ENCODE results near the gene KPNA6.

The KPNA6 gene

GRCh38 chr1:32208891-32209328 is 101.1 kb downstream of the KPNA6 start, which contains the start of gene DCDC2B:
DCDC2B (plus strand) TSS chr1:32209089; CDS start chr1:32209094, 5 bp downstream.
- peaks cover 25% of the 10 kb centered on the region; the same call in 1 of the 2 replicates for H3K36me3 ChIP-seq
- no peak within 1 kb of the TSS for H3K27ac ChIP-seq
- H3K4me3 ChIP-seq: no peak within 1 kb of the TSS
- no peaks in the 10 kb centered on the region for H3K27me3 ChIP-seq
- H3K9me3 ChIP-seq: no peaks in the 10 kb centered on the region
- peak within 1 kb of the TSS; percentile 15; the same call in 1 of the 2 replicates for H3K4me2 ChIP-seq
- no peak for TF ChIP-seq Cebpa-rat (IDR thresholded peaks at IDR 0.05)
- peaks cover 33% of the 10 kb centered on the region for H3K4me1 ChIP-seq
- H3K9ac ChIP-seq: no peak within 1 kb of the TSS
- no peaks in the 10 kb centered on the region for H4K20me1 ChIP-seq

GRCh38 chr1:32215629-32216480 is 108.0 kb downstream of the KPNA6 start:
- Histone ChIP-seq H3K27ac (no peak overlapping the region), H3K4me1 (peaks cover 15% of the 10 kb centered on the region), H3K27me3 (no peaks in the 10 kb centered on the region), H3K9ac (no peak overlapping the region), H3K36me3 (peaks cover 45% of the 10 kb centered on the region), H3K4me2 (no peak overlapping the region), H4K20me1 (no peaks in the 10 kb centered on the region), H3K4me3 (no peak overlapping the region), H3K9me3 (no peaks in the 10 kb centered on the region)
- no peak for TF ChIP-seq Cebpa-rat (IDR thresholded peaks at IDR 0.05)

DNA sequence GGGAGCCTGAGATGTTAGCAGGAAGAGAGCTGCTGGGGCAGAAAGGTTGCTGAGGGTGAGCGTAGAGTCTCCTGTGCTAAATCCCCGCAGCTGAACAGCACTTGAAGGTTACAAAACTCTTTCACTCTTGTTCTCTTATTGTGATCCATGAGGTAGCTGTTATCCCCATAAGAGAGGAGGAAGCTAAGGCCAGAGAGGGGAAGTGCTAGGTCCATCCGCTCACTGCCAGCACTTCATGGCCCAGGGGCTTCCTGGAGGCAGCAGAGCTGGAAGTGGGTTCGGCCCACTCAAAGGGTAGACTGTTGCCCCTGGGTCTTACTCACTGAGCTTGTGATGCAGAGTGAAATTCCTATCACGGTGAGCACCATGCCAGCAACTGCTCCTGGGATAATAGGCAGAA is 108.7 kb downstream of the KPNA6 start:
- 0 out of 2 replicates have a peak overlapping the region, but pooled peaks have one; percentile 7 for H3K9ac ChIP-seq
- H3K4me3 ChIP-seq: no peak overlapping the region
- no peaks in the 10 kb centered on the region for H4K20me1 ChIP-seq
- no peaks in the 10 kb centered on the region for H3K27me3 ChIP-seq
- H3K27ac ChIP-seq: no peak overlapping the region
- H3K36me3 ChIP-seq: peaks cover 45% of the 10 kb centered on the region
- TF ChIP-seq Cebpa-rat (IDR thresholded peaks at IDR 0.05): no peak
- no peaks in the 10 kb centered on the region for H3K9me3 ChIP-seq
- H3K4me1 ChIP-seq: peaks cover 22% of the 10 kb centered on the region
- no peak overlapping the region for H3K4me2 ChIP-seq

- Histone ChIP-seq H3K27ac (no peak overlapping the region), H3K27me3 (no peaks in the 10 kb centered on the region), H3K9me3 (no peaks in the 10 kb centered on the region), H4K20me1 (no peaks in the 10 kb centered on the region; the same call in 1 of the 2 replicates), H3K4me1 (peaks cover 37% of the 10 kb centered on the region), H3K9ac (no peak overlapping the region), H3K4me3 (no peak overlapping the region), H3K36me3 (peaks cover 44% of the 10 kb centered on the region), H3K4me2 (no peak overlapping the region)
- TF ChIP-seq Cebpa-rat (IDR thresholded peaks at IDR 0.05): no peak
Measured at GRCh38 chr1:32219022-32219421, 111.2 kb downstream of the KPNA6 start.

GRCh38 chr1:32220746-32221580 is 113.1 kb downstream of the KPNA6 start:
- Histone ChIP-seq H3K27ac (no peak overlapping the region; the same call in 1 of the 2 replicates), H3K9me3 (no peaks in the 10 kb centered on the region), H3K4me3 (peak overlapping the region; percentile 92), H3K9ac (peak overlapping the region; percentile 91), H3K4me2 (peak overlapping the region; percentile 92), H3K27me3 (no peaks in the 10 kb centered on the region), H3K36me3 (peaks cover 48% of the 10 kb centered on the region), H3K4me1 (peaks cover 40% of the 10 kb centered on the region), H4K20me1 (no peaks in the 10 kb centered on the region; the same call in 1 of the 2 replicates)
- no peak for TF ChIP-seq Cebpa-rat (IDR thresholded peaks at IDR 0.05)

DNA sequence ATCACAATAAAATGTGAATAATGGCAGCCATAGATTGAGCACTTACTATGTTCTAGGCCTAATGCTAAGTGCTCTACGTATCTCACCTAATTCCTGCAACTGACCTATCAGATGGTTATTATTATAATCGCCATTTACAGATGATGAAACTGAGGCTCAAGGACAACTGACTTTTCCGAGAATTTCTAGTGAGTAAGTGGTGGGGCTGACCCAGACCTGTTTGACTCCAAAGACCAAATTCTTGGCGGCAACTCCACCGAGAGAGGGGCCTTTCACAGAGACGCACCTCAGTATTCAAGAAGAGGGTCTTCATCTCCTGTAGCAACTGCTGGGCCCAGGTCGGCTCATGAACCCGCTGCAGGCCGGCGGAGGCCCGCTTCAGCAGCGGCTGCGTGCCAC is 113.7 kb downstream of the KPNA6 start:
- Histone ChIP-seq H3K36me3 (peaks cover 48% of the 10 kb centered on the region), H3K4me1 (peaks cover 40% of the 10 kb centered on the region), H3K27ac (no peak overlapping the region), H3K9me3 (no peaks in the 10 kb centered on the region), H4K20me1 (no peaks in the 10 kb centered on the region; the same call in 1 of the 2 replicates), H3K4me3 (peak overlapping the region; percentile 92), H3K9ac (peak overlapping the region; percentile 91), H3K27me3 (no peaks in the 10 kb centered on the region), H3K4me2 (peak overlapping the region; percentile 92)
- no peak for TF ChIP-seq Cebpa-rat (IDR thresholded peaks at IDR 0.05)

DNA sequence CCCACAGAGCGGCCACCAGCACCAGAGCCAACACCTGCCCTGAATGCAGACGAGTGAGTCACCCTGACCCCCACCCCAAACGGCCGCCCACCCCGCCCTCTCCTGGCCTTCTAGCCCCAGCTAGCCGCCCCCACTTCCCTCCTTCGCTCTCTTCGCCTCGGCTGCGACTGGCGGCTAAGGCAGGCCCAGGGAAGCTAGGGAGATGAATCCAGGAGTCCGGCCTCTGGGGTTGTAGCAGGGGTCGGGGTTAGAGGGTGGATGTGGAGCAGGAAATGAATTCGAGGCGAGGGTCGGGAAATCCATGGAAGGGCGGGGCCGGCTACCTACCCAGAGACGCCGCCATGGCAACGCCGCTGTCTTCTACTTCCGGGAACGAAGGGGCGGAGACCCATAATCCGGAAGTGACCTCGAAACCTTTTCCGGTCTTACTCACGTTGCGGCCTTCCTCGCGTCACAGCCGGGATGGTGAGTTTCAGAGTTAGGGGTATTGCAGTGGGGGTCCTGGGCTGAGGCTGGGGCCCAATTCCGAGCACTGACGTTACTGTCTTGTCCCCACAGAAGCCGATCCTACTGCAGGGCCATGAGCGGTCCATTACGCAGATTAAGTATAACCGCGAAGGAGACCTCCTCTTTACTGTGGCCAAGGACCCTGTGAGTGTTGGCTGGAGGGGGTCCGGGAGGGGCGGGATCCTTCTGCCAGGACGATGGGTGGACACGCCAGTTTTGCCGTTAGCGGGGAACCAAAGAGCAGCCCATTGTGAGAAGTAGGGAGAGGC is 114.3 kb downstream of the KPNA6 start, which contains the start of the genes EIF3I and TMEM234:
Gene EIF3I, plus strand, starts transcription at position 428 of the 776 bp plus-strand sequence. Its CDS starts 35 bp downstream, at position 463.
Gene TMEM234, minus strand, starts transcription at position 374 of the 776 bp plus-strand sequence. Its CDS starts 31 bp downstream, at position 343.
- Histone ChIP-seq H3K9me3 (no peaks in the 10 kb centered on the region), H3K4me1 (peaks cover 40% of the 10 kb centered on the region), H4K20me1 (no peaks in the 10 kb centered on the region; the same call in 1 of the 2 replicates), H3K27ac (peak within 1 kb of the TSS; percentile 87), H3K27me3 (no peaks in the 10 kb centered on the region), H3K36me3 (peaks cover 48% of the 10 kb centered on the region), H3K4me3 (peak within 1 kb of the TSS; percentile 92), H3K4me2 (peak within 1 kb of the TSS; percentile 92), H3K9ac (peak within 1 kb of the TSS; percentile 91)
- TF ChIP-seq Cebpa-rat (IDR thresholded peaks at IDR 0.05): no peak

DNA sequence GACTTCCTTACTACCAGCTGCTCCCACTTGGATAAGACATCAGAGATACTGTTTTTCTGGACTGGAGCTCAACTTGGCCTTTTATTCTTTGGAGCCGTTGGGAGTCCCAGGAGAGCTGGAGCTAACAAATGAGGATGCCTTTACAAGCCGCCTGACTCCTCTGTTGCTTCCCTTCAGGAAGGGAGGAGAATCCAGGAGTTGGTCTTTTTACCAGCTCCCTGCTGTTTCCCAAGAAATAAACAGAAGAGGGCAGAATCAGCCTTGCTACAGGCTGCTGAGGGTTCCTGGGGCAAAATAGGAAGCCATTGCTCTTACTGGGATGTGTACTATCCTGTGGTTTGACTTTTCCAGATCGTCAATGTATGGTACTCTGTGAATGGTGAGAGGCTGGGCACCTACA is 115.8 kb downstream of the KPNA6 start:
- H3K36me3 ChIP-seq: peaks cover 63% of the 10 kb centered on the region
- peak overlapping the region; percentile 92 for H3K4me2 ChIP-seq
- H3K4me1 ChIP-seq: peaks cover 40% of the 10 kb centered on the region
- H4K20me1 ChIP-seq: peaks cover 6% of the 10 kb centered on the region; the same call in 1 of the 2 replicates
- no peaks in the 10 kb centered on the region for H3K27me3 ChIP-seq
- H3K9ac ChIP-seq: peak overlapping the region; percentile 91
- H3K9me3 ChIP-seq: no peaks in the 10 kb centered on the region
- TF ChIP-seq Cebpa-rat (IDR thresholded peaks at IDR 0.05): no peak
- H3K4me3 ChIP-seq: peak overlapping the region; percentile 92; the same call in 1 of the 2 replicates
- H3K27ac ChIP-seq: no peak overlapping the region

DNA sequence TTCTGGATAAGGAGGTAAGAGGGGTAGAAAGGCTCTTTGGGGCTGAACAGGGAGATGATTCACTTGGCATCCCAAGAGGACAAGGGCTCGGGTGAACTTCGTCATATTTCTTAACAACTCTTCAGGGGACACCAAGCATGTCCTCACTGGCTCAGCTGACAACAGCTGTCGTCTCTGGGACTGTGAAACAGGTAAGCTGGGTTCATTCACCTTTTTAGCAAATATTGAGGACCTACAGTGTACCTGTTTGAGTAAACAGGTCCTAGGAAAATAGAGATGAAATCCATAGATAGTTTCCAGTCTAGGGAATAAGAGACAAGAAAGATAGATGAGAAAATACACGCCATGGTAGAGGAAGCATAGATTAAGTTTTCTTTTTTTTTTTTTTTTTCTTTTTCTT is 116.4 kb downstream of the KPNA6 start:
- no peak for TF ChIP-seq Cebpa-rat (IDR thresholded peaks at IDR 0.05)
- no peaks in the 10 kb centered on the region for H3K27me3 ChIP-seq
- peak overlapping the region; percentile 91 for H3K9ac ChIP-seq
- H3K9me3 ChIP-seq: no peaks in the 10 kb centered on the region
- H3K4me3 ChIP-seq: no peak overlapping the region
- H3K36me3 ChIP-seq: peaks cover 65% of the 10 kb centered on the region
- H3K27ac ChIP-seq: no peak overlapping the region
- H3K4me2 ChIP-seq: peak overlapping the region; percentile 92
- H3K4me1 ChIP-seq: peaks cover 40% of the 10 kb centered on the region
- H4K20me1 ChIP-seq: peaks cover 6% of the 10 kb centered on the region; the same call in 1 of the 2 replicates

All from BLaER1 (cell line).